GM12891 (cell line): Measurements from ENCODE around the gene NLRP6.
"Not testable (repeated sequence)": the region's sequence is repeated elsewhere in the genome, so short reads cannot be mapped to it uniquely, and the experiment has no call there.

Source experiments
- PAX5 ChIP-seq: IDR thresholded peaks from 2 replicates; pipeline ENCODE4 v1.6.1; 2011; ENCODE audit warnings: low read length, moderate library complexity, mild to moderate bottlenecking; ENCODE audit not compliant: insufficient read depth, severe bottlenecking
- POLR2A ChIP-seq: IDR thresholded peaks from 2 replicates; pipeline ENCODE4 v1.6.1; 2011; ENCODE audit warnings: low read depth, low read length, control low read depth
- TAF1 ChIP-seq: IDR thresholded peaks from 2 replicates; pipeline ENCODE4 v1.6.1; 2011; ENCODE audit warnings: low read depth, low read length, control low read depth

GRCh38 chr11:314554-314875 is 36.3 kb downstream of the NLRP6 start:
- TF ChIP-seq PAX5, POLR2A, TAF1: not testable (repeated sequence)
